Fibroblast of the aortic adventitia (primary cell): ENCODE results near the gene RRP8. TPM values are rescaled to one million over a fixed set of nuclear protein-coding genes. Genes with fewer than 3 reads are reported as not detected.

Experiments
- DNase-seq: peaks from one replicate; pipeline ENCODE4 v3.0.0-alpha.2; 2010; ENCODE audit warnings: low read depth
- H3K4me3 ChIP-seq: 2 replicates; pipeline ENCODE4 v1.5.1; 2011; ENCODE audit warnings: low read depth, mild to moderate bottlenecking, control low read depth, low read length, moderate library complexity
- total RNA-seq: library from RNA; depleted of rRNA; stranded (reverse); fragments of >200 nt; gene quantifications from 2 replicates; pipeline ENCODE4 v1.2.3, GENCODE V29; 2012; ENCODE audit warnings: low replicate concordance
- TF ChIP-seq, protein P1 (sequence below): IDR thresholded peaks from 2 replicates; pipeline ENCODE4 v1.5.1; 2011; ENCODE audit warnings: mild to moderate bottlenecking, low read length, control low read depth, inconsistent platforms; ENCODE audit not compliant: insufficient read depth

Gene RRP8
- total RNA-seq, 1 donor, result 10.2 TPM

DNA sequence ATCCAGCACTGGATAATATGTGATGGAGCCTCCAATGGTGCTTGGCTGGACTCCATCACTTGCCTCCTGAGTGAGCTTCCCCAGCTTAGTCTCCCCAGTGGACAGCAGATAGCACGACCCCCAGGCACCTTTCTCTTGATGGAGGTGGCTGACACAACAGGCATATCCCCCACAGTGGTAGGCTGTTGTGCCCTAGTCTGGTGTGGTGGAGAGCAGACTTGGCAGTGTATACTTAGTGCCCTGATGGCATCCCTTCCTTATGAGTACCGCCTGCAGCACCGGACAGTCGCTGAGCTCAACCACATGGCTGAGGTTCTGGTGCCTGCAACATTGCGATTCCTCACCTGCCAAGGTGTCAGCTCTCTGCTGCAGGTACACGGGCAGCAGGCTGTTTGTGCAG, 56.2 kb downstream of the RRP8 start:
- no peak overlapping the region for H3K4me3 ChIP-seq
- no peak for DNase-seq
- TF ChIP-seq, protein P1, sequence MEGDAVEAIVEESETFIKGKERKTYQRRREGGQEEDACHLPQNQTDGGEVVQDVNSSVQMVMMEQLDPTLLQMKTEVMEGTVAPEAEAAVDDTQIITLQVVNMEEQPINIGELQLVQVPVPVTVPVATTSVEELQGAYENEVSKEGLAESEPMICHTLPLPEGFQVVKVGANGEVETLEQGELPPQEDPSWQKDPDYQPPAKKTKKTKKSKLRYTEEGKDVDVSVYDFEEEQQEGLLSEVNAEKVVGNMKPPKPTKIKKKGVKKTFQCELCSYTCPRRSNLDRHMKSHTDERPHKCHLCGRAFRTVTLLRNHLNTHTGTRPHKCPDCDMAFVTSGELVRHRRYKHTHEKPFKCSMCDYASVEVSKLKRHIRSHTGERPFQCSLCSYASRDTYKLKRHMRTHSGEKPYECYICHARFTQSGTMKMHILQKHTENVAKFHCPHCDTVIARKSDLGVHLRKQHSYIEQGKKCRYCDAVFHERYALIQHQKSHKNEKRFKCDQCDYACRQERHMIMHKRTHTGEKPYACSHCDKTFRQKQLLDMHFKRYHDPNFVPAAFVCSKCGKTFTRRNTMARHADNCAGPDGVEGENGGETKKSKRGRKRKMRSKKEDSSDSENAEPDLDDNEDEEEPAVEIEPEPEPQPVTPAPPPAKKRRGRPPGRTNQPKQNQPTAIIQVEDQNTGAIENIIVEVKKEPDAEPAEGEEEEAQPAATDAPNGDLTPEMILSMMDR, result no peak

DNA sequence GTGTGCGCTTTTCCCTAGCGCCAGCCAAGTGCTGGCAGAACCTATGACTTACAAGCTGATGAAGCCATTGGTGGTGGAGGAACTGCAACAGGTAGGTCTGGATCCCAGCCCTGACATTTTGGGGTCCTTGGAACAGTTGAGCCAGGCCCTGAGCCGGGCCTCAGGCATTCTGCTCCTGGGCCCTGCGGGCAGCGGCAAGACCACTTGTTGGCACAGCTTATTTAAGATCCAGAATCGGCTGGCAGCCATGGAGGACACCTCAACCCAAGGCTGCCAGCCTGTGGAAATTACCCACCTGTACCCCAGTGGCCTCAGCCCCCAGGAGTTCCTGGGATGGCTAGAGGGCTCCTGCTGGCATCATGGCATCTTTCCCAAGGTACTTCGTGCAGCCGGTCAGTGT, 56.7 kb downstream of the RRP8 start:
- TF ChIP-seq, protein P1, result no peak
- no peak overlapping the region for H3K4me3 ChIP-seq
- DNase-seq, result no peak

DNA sequence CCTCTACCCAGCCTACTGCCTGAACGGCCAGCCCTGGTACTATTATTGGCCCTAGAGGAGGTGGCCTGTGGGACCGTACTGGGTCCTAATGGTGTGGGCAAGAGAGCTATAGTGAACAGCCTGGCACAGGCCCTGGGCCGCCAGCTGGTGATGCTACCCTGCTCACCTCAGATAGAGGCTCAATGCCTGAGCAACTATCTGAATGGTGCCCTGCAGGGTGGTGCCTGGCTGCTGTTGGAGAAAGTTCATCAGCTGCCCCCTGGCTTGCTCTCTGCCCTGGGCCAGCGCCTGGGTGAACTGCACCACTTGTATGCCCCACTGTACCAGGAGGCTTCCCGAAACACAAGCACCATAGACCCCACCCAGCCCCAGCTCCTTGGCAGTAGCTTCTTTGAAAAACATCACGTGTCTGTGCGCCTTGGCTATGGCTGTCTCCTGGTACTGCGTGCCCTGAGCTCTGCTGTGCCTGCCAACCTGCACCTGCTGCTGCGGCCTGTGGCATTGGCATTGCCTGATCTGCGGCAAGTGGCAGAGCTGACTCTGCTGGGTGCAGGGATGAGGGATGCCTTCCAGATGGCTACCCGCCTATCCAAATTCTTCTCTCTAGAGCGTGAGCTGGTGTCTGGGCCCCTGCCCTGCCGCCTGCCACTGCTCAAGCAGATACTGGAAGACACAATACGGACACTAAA, 57.4 kb downstream of the RRP8 start:
- TF ChIP-seq, protein P1, result no peak
- no peak overlapping the region for H3K4me3 ChIP-seq
- DNase-seq, result no peak

Other genes starting within 250 kb of the RRP8 start
- 44.8 and 63.9 TPM in 2 replicates for gene SMPD1, start 213.1 kb downstream of the RRP8 start, total RNA-seq
- 41.8 and 52.4 TPM in 2 replicates for gene APBB1, start 184.5 kb downstream of the RRP8 start, total RNA-seq
- gene HPX, start 162.6 kb downstream of the RRP8 start, total RNA-seq, result 1.2 TPM in 1 of 2 replicates, not detected in the other
- gene TRIM3, start 129.7 kb downstream of the RRP8 start, total RNA-seq, result 18.9 and 23.8 TPM in 2 replicates
- 45.7 and 49.1 TPM in 2 replicates for gene ARFIP2, start 122.3 kb downstream of the RRP8 start, total RNA-seq
- 30.1 and 41.8 TPM in 2 replicates for gene TIMM10B, start 122.1 kb downstream of the RRP8 start, total RNA-seq
- gene DNHD1, start 106.3 kb downstream of the RRP8 start, total RNA-seq, result 6.7 and 8.2 TPM in 2 replicates
- gene ILK, start 158 bp upstream of the RRP8 start, total RNA-seq, result 115 and 145 TPM in 2 replicates
- 46.3 and 101 TPM in 2 replicates for gene TAF10, start 8.6 kb upstream of the RRP8 start, total RNA-seq
- 49.3 and 60.2 TPM in 2 replicates for gene TPP1, start 15.8 kb upstream of the RRP8 start, total RNA-seq
- gene DCHS1, start 52.2 kb upstream of the RRP8 start, total RNA-seq, result 5.2 and 19.0 TPM in 2 replicates
- 26.6 and 49.1 TPM in 2 replicates for gene MRPL17, start 79.7 kb upstream of the RRP8 start, total RNA-seq
- gene OR2AG2, start 168.4 kb upstream of the RRP8 start, total RNA-seq, result 0.09 and 0.33 TPM in 2 replicates
- not detected in 2 replicates for gene OR2AG1, start 179.4 kb upstream of the RRP8 start, total RNA-seq
- 0.27 and 0.33 TPM in 2 replicates for gene OR6A2, start 196.1 kb upstream of the RRP8 start, total RNA-seq
- not detected in 2 replicates for gene OR10A5, start 242.1 kb upstream of the RRP8 start, total RNA-seq